IMR-90 (cell line): ENCODE results near the gene UNC13B. TPM values are rescaled to one million over a fixed set of nuclear protein-coding genes. Genes with fewer than 3 reads are reported as not detected.

Experiments used
- ATAC-seq: fragments of 200-7000 bp; cut with Tn5 transposase; 2 replicates; pipeline ENCODE4 v1.9.1; 2020; ENCODE audit warnings: low read depth, mild to moderate bottlenecking, moderate library complexity
- BruUV-seq: library from RNA; stranded (reverse); fragments of 400-500 nt; replicated peaks from 2 replicates; lab custom pipeline; 2021; lab: Mats Ljungman, UMichigan
- CTCF ChIA-PET: fragments of 300-600 bp; formaldehyde crosslinking; extraction: SDS; loops from one replicate; lab custom pipeline; 2021; ENCODE audit warnings: antibody characterized with exemption; lab: Yijun Ruan, JAX
- POLR2A ChIA-PET: fragments of 300-600 bp; sonication (Branson Sonifier 250); formaldehyde crosslinking; loops from one replicate; lab custom pipeline; 2022; ENCODE audit warnings: antibody characterized with exemption; ENCODE audit not compliant: unreplicated experiment; lab: Charles Lee
- DNase-seq: peaks from one replicate; pipeline ENCODE4 v3.0.0; 2013
- H2AFZ ChIP-seq: replicated peaks from 2 replicates; pipeline ENCODE3; 2013; ENCODE audit warnings: low read length, mild to moderate bottlenecking; ENCODE audit not compliant: poor library complexity
- H2AK5ac ChIP-seq: 2 replicates; pipeline ENCODE4 v1.6.1; 2013; ENCODE audit warnings: low read depth, low read length, inconsistent platforms
- H2AK9ac ChIP-seq: replicated peaks from 2 replicates; pipeline ENCODE3; 2013; ENCODE audit warnings: mild to moderate bottlenecking, low read depth, low read length, moderate library complexity; ENCODE audit not compliant: poor library complexity
- H2BK120ac ChIP-seq: 2 replicates; pipeline ENCODE4 v1.6.1; 2013; ENCODE audit warnings: low read depth, low read length, inconsistent platforms
- H2BK15ac ChIP-seq: 3 replicates; pipeline ENCODE4 v1.6.1; 2013; ENCODE audit warnings: low read depth, low read length, inconsistent platforms
- H2BK20ac ChIP-seq: 2 replicates; pipeline ENCODE4 v1.6.1; 2013; ENCODE audit warnings: low read depth, mild to moderate bottlenecking, inconsistent platforms, low read length, moderate library complexity
- H2BK5ac ChIP-seq: 2 replicates; pipeline ENCODE4 v1.6.1; 2013; ENCODE audit warnings: mild to moderate bottlenecking, low read depth, low read length, inconsistent platforms; ENCODE audit not compliant: poor library complexity, severe bottlenecking
- H3K14ac ChIP-seq: replicated peaks from 2 replicates; pipeline ENCODE4 v1.6.1; 2013; ENCODE audit warnings: low read depth, low read length, inconsistent platforms
- H3K18ac ChIP-seq: 2 replicates; pipeline ENCODE4 v1.6.1; 2013; ENCODE audit warnings: low read depth, low read length, control low read depth
- H3K23ac ChIP-seq: 2 replicates; pipeline ENCODE4 v1.6.1; 2013; ENCODE audit warnings: low read depth, low read length, inconsistent platforms
- H3K27ac ChIP-seq: 2 replicates; pipeline ENCODE4 v1.5.1; 2013; ENCODE audit warnings: mild to moderate bottlenecking, control low read depth, low read length; ENCODE audit not compliant: insufficient read depth
- H3K27me3 ChIP-seq: 2 replicates; pipeline ENCODE4 v1.6.1; 2013; ENCODE audit warnings: low read length; ENCODE audit not compliant: control insufficient read depth, insufficient read depth
- H3K36me3 ChIP-seq: 2 replicates; pipeline ENCODE4 v1.6.1; 2013; ENCODE audit warnings: low read length, mixed read lengths; ENCODE audit not compliant: control insufficient read depth, insufficient read depth
- H3K4ac ChIP-seq: 2 replicates; pipeline ENCODE4 v1.6.1; 2013; ENCODE audit warnings: low read depth, low read length, inconsistent platforms
- H3K4me1 ChIP-seq: 2 replicates; pipeline ENCODE4 v1.6.1; 2013; ENCODE audit warnings: low read length, mixed read lengths; ENCODE audit not compliant: control insufficient read depth, insufficient read depth
- H3K4me2 ChIP-seq: 2 replicates; pipeline ENCODE4 v1.6.1; 2013; ENCODE audit warnings: low read depth, mild to moderate bottlenecking, control low read depth, low read length, moderate library complexity
- H3K4me3 ChIP-seq: 2 replicates; pipeline ENCODE4 v1.5.1; 2013; ENCODE audit warnings: low read depth, mild to moderate bottlenecking, control low read depth, low read length, moderate library complexity; ENCODE audit not compliant: insufficient read depth
- H3K56ac ChIP-seq: 2 replicates; pipeline ENCODE4 v1.6.1; 2013; ENCODE audit warnings: low read length, inconsistent platforms; ENCODE audit not compliant: insufficient read depth; ENCODE audit errors: extremely low read depth
- H3K79me1 ChIP-seq, 2 experiments: 2 replicates each; pipeline ENCODE4 v1.6.1; 2013; ENCODE audit warnings: low read length in 2 of 2, inconsistent platforms in 1 of 2, low read depth in 1 of 2
- H3K9ac ChIP-seq: 2 replicates; pipeline ENCODE4 v1.6.1; 2013; ENCODE audit warnings: low read depth, low read length, control low read depth
- H3K9me1 ChIP-seq: 2 replicates; pipeline ENCODE4 v1.6.1; 2013; ENCODE audit warnings: low read length, inconsistent platforms; ENCODE audit not compliant: insufficient read depth
- H3K9me3 ChIP-seq: 2 replicates; pipeline ENCODE4 v1.6.1; 2013; ENCODE audit warnings: low read length; ENCODE audit not compliant: control insufficient read depth, insufficient read depth
- H4K20me1 ChIP-seq: 2 replicates; pipeline ENCODE4 v1.6.1; 2013; ENCODE audit warnings: low read length, inconsistent platforms; ENCODE audit not compliant: insufficient read depth
- H4K5ac ChIP-seq: 2 replicates; pipeline ENCODE4 v1.6.1; 2013; ENCODE audit warnings: mild to moderate bottlenecking, low read depth, low read length, control low read depth
- H4K8ac ChIP-seq, 2 experiments: 2 replicates each; pipeline ENCODE4 v1.6.1; 2013; ENCODE audit warnings: low read depth in 2 of 2, low read length in 2 of 2, control low read depth in 1 of 2, inconsistent platforms in 1 of 2
- H4K91ac ChIP-seq: 2 replicates; pipeline ENCODE4 v1.6.1; 2013; ENCODE audit warnings: low read depth, low read length, inconsistent platforms; ENCODE audit not compliant: insufficient read depth
- BHLHE40 ChIP-seq: fragments of 150-350 bp; IDR thresholded peaks from 2 replicates; pipeline ENCODE4 v1.6.1; 2016; ENCODE audit warnings: mild to moderate bottlenecking, low read depth, low read length
- CEBPB ChIP-seq: IDR thresholded peaks from 2 replicates; pipeline ENCODE4 v1.6.1; 2012; ENCODE audit warnings: low read depth, low read length, improper control_type of control experiment
- FOS ChIP-seq: fragments of 150-350 bp; IDR thresholded peaks from 2 replicates; pipeline ENCODE4 v1.6.1; 2016; ENCODE audit warnings: low read depth, low read length
- MAZ ChIP-seq: IDR thresholded peaks from 2 replicates; pipeline ENCODE4 v1.6.1; 2012; ENCODE audit warnings: low read depth, mild to moderate bottlenecking, low read length, improper control_type of control experiment, moderate library complexity, borderline replicate concordance
- POLR2A ChIP-seq: IDR thresholded peaks from 2 replicates; pipeline ENCODE4 v1.6.1; 2012; ENCODE audit warnings: mild to moderate bottlenecking, low read depth, low read length
- USF2 ChIP-seq: fragments of 150-350 bp; IDR thresholded peaks from 2 replicates; pipeline ENCODE4 v1.6.1; 2017; ENCODE audit warnings: mild to moderate bottlenecking, antibody characterized with exemption, low read length, low read depth
- WGBS, 2 experiments: methylation state at CpG; one replicate each; pipeline versions ENCODE4 v1.1.5 to v1.1.7; 2013; ENCODE audit warnings: missing lambda C conversion rate in 2 of 2; ENCODE audit not compliant: insufficient read length in 1 of 2; ENCODE audit errors: extremely low coverage in 2 of 2; 5-methylcytosine and 5-hydroxymethylcytosine counted together
- dilution Hi-C: fragments of 300-500 bp; cut with HindIII; formaldehyde crosslinking; loops from one replicate; pipeline ENCODE4 v1.14.3; 2018; ENCODE audit warnings: low sequenced_read_pairs; ENCODE audit not compliant: unreplicated experiment
- in situ Hi-C: fragments of 300-500 bp; cut with MboI; formaldehyde crosslinking; loops from 3 replicates; pipeline ENCODE4 v1.14.3; 2019; ENCODE audit warnings: low sequenced_read_pairs, inconsistent platforms, mixed read lengths
- intact Hi-C: fragments of 100-400 bp; cut with micrococcal nuclease; formaldehyde crosslinking; loops from 2 replicates; pipeline ENCODE4 v1.10.0; 2022
- polyA plus RNA-seq, 3 experiments: library from polyadenylated mRNA; depleted of rRNA; stranded (reverse); fragments of >200 nt; gene quantifications; 2 replicates each; pipeline ENCODE4 v1.2.3, GENCODE V29; 2012; ENCODE audit warnings: low replicate concordance in 1 of 3
- total RNA-seq: library from RNA; depleted of rRNA; stranded (reverse); fragments of >200 nt; gene quantifications from 2 replicates; pipeline ENCODE4 v1.2.3, GENCODE V29; 2012
- TF ChIP-seq, protein P1 (sequence below): conservative IDR thresholded peaks from 2 replicates; pipeline ENCODE4 v1.5.1; 2012; ENCODE audit warnings: mild to moderate bottlenecking, low read depth, low read length, improper control_type of control experiment

The UNC13B gene
- total and polyA plus RNA-seq, 2 of the 4 experiments (the other 2 are of a cell fraction) = 7.5 to 14.3 TPM

DNA sequence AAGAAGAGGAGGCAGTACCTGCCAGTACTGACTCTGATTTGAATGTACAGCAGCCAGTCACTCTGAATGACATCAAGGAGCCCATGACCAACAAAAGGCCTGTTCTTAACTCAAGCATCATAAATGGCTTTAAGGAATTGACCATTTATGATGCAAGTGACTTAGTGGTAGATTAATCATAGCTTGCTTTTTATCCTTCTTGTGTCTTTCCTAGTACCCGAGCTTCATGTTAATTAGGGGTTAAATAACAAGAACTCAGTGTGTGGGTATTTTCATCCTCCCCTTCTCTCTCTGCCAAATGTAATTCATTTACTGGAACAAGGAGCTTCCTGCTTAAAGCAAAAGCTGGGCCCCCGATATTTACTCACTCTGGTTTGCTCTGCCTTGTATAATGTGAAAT lies 146.5 kb downstream of the UNC13B start:
- intact Hi-C loops = no loop called here
- CTCF ChIA-PET = no interaction called here
- no CpG with 5 or more reads among the region's 2 CpGs for WGBS, 2 experiments

More for the DNA sequence above, 146.5 kb downstream of the UNC13B start:
- H3K4me1 ChIP-seq = no peaks in the 10 kb centered on the region
- H2BK20ac ChIP-seq = no peak overlapping the region
- dilution Hi-C loops = no loop called here
- no peak overlapping the region for H3K14ac ChIP-seq
- H3K36me3 ChIP-seq = peaks cover 2% of the 10 kb centered on the region; the same call in 1 of the 2 replicates
- H3K4ac ChIP-seq = no peak overlapping the region
- H2AK5ac ChIP-seq = no peak overlapping the region
- H3K27ac ChIP-seq = no peak overlapping the region
- no peaks in the 10 kb centered on the region for H4K20me1 ChIP-seq
- no peak overlapping the region for H4K8ac ChIP-seq
- ATAC-seq = no peak
- H3K9ac ChIP-seq = no peak overlapping the region
- H2BK5ac ChIP-seq = no peak overlapping the region
- POLR2A ChIA-PET = no interaction called here
- no peak for TF ChIP-seq BHLHE40
- no peak for TF ChIP-seq CEBPB
- TF ChIP-seq FOS = no peak
- no peak for TF ChIP-seq POLR2A
- no peak for TF ChIP-seq USF2
- no peak for TF ChIP-seq MAZ
- TF ChIP-seq, protein P1, sequence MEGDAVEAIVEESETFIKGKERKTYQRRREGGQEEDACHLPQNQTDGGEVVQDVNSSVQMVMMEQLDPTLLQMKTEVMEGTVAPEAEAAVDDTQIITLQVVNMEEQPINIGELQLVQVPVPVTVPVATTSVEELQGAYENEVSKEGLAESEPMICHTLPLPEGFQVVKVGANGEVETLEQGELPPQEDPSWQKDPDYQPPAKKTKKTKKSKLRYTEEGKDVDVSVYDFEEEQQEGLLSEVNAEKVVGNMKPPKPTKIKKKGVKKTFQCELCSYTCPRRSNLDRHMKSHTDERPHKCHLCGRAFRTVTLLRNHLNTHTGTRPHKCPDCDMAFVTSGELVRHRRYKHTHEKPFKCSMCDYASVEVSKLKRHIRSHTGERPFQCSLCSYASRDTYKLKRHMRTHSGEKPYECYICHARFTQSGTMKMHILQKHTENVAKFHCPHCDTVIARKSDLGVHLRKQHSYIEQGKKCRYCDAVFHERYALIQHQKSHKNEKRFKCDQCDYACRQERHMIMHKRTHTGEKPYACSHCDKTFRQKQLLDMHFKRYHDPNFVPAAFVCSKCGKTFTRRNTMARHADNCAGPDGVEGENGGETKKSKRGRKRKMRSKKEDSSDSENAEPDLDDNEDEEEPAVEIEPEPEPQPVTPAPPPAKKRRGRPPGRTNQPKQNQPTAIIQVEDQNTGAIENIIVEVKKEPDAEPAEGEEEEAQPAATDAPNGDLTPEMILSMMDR = no peak
- no peaks in the 10 kb centered on the region for H3K9me1 ChIP-seq
- in situ Hi-C loops = no loop called here
- BruUV-seq = no TSS peak
- H4K5ac ChIP-seq = no peak overlapping the region
- no peak overlapping the region for H2AK9ac ChIP-seq
- no peak overlapping the region for H3K4me2 ChIP-seq
- H3K18ac ChIP-seq = no peak overlapping the region
- no peak for DNase-seq
- H3K9me3 ChIP-seq = no peaks in the 10 kb centered on the region
- no peaks in the 10 kb centered on the region for H3K27me3 ChIP-seq
- no peak overlapping the region for H3K56ac ChIP-seq
- no peaks in the 10 kb centered on the region for H3K79me1 ChIP-seq
- H2BK120ac ChIP-seq = no peak overlapping the region
- no peak overlapping the region for H4K91ac ChIP-seq
- H3K4me3 ChIP-seq = no peak overlapping the region
- H2AFZ ChIP-seq = no peak overlapping the region
- H2BK15ac ChIP-seq = no peak overlapping the region
- no peak overlapping the region for H3K23ac ChIP-seq
